HG03439 (cell line): ENCODE data around the gene SF3B2.

Experiments
- ATAC-seq: cut with Tn5 transposase; IDR thresholded peaks from one replicate; pipeline ENCODE4 v1.9.1; 2021; ENCODE audit warnings: mild to moderate bottlenecking, moderate library complexity; ENCODE audit not compliant: unreplicated experiment

Gene SF3B2

DNA sequence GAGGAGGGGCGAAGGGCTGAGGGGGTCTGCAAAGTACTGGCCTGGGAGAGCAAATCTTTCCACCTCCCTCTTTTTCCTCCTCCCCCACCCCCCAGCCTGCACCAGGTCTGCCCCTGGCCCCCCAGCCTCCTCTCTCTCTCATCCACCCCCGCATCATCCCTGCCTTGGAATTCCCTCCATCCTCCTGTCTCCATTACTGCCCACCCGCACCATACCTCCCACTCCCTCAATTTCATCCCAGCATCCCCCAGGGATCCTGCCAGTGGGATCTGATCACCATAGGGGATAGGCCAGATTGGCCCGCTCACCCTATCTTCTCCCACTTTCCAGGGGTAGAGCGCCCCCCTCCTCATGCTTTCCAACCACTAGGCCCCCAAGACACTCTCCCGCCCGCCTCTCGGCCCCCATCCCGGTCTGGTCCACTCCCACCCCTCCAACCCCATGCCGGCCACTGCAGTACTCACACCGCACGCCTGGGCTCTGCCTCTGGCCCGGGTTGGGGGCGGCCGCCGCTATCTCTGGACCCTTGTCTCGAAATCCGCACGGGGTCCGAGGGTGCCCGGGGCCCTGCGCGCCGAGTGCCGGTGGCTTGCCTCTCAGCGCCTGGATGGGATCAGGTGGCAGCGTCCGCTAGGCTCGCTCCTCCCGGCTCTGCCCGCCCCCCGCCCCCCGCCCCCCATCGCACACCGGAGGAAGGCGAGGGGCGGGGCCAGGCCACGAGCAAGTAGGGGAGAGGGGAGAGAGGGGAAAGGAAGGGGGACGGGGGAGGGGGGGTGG, 3.4 kb upstream of the SF3B2 start, which contains the start of gene GAL3ST3:
GAL3ST3 (minus strand) TSS at position 615 of the 777 bp plus-strand sequence. CDS start 3,746 bp downstream, outside the sequence.
- no peak for ATAC-seq

DNA sequence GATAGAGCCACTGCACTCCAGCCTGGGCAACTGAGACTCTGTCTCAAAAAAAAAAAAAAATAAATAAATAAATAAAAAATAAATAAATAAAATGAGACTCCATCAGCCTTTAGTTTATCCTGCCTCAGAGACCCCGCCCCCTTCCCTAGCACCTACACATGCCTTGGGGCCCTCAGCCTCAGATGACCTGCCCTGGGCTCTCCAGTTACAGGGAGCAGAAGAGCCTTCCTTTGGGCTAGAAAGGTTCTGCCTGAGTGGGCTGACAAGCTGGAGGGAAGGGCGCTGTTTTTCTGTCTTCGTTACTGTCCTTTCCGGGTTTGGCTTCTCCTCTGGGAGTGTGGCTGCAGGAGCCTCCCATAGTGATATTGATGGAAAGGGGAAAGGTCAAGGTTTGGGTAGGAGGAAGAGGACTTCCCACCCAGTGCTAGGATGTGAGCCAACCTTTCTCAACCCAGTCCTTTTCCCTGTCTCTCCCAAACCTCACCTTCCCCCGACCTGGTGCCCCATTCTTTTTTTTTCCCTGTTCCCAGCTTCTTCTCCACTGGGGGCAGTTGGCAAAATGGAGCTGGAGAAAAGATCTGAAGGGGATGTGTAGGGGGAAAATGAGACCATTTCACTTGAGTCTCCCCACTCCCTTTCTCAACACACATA, 1.5 kb upstream of the SF3B2 start:
- no peak for ATAC-seq

DNA sequence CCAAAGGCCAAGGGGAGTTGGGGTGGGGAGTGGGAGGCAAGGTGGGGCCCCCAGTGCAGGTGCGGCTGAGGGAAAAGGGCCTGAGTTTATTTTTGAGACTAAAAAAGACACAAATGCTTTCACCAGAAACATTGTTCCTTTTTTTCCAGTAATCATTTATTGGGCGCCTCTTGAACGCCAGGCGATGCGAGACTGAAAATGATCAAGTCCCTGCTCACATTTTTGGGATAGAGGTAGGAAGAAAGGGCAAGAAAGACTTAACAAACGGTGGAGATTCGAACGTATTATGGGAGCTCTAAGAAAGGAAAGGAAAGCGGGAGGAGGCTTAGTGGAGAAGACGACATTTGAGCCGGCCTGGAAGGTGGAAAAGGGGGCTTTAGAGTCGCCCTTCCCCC, 796 bp upstream of the SF3B2 start:
- no peak for ATAC-seq

DNA sequence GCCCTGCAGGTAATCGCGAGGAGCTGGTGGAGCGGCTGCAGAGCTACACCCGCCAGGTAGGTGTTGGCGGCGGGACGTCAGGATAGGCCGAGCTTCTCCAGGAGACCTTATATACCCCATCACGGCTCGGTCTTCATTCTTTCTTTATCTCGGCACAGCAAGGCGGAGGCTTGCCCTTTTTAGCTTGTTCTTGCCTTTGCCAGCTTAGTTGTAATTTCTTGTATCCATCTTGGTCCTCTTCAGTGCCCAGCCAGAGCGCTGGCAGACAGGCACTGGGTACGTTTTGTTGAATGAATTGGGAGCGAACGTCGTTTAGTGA, 459 bp downstream of the SF3B2 start:
- ATAC-seq = no peak

DNA sequence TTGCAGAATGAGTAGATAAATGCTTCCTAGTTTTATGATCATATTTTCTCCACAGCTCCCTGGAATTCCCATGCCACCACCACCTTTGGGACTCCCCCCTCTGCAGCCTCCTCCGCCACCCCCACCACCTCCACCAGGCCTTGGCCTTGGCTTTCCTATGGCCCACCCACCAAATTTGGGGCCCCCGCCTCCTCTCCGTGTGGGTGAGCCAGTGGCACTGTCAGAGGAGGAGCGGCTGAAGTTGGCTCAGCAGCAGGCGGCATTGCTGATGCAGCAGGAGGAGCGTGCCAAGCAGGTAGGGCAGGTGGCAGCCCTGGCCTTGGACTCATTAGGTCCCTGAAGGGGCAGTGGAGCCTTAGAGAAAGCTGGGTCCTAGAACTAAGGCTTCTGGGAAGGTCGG, 2.9 kb downstream of the SF3B2 start:
- no peak for ATAC-seq

DNA sequence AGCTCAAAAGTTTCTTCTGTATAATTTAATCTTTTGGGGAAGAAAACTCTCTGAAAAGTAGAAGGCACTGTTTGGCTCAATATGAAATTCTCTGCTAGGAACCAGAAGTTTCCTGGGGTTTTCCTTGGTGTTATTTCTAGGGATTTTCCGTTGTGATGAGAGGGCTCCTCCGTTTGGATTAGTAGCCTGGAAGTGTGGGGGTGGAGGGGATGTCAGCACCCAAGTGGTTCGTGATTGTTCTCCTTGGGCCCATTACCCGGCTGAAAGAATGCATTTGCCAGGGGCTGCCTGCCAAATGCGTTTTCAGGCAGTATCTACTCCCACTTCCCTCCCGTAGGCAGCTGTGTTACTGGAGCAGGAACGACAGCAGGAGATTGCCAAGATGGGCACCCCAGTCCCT, 4.3 kb downstream of the SF3B2 start:
- ATAC-seq = no peak

DNA sequence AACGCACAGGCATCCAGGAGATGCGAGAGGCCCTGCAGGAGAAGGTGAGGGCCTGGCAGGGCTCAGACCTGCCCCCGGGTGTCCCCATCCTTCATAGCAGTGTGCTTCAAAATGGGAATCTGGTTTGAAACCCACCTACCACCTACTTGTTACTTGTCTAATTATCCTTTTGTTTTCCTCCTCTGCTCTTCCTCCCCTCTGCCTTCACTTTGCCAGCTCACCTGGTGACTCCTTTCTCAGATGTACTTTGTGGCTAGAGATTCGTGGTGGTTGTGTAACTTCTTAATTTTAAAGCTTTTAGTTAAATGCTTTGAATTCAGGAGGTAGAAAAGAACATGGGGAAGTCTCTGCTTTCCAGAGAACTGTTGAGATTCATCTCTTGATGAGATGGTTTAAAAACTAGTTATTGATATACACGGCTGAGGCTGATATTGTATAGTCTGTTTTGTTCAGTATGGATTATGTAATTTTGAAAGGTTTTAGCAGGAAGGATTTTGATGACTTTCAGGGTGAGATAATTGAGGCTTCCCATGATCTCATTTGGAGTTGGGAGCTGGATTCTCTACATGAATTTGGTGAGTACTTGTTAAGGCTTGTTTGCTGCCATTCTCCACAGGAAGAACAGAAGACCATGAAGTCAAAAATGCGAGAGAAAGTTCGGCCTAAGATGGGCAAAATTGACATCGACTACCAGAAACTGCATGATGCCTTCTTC, 8.0 kb downstream of the SF3B2 start:
- ATAC-seq = no peak

DNA sequence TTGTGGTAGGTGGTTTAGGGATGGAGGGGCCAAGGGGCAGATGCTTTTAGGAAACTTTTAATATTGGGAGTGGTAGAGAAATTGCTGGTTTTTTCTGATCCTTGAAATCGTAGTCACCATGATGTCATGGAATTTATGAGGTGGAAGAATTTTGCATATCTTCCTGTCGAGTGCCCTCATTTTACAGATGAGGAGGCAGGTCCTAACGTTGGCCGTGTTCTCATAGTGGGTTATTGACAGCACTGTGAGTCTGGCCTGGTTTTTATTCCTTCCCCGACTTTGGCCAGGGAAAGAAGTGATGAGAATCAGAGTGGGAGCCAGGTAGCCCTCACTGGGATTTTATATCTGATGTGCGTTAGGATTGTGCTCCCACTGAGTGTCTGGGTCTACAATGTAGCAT, 9.1 kb downstream of the SF3B2 start:
- ATAC-seq = no peak

DNA sequence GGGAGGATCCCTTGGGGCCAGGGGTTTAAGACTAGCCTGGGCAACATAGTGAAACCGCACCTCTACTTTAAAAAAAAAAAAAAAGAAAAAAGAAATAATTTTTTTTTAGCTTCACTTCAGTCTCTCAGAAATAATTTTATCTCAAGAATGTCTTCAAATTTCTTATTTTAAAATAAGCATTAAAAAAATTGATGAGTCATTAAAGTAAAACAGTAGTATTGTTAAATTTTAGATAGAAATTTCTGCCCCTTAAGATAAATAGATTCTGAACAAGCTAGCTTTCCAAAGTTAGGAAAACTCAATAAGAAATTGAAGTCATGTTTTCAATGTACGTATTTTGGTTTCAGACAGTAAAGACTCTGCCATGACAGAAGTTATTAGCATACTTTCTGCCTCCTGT, 10.2 kb downstream of the SF3B2 start:
- no peak for ATAC-seq

DNA sequence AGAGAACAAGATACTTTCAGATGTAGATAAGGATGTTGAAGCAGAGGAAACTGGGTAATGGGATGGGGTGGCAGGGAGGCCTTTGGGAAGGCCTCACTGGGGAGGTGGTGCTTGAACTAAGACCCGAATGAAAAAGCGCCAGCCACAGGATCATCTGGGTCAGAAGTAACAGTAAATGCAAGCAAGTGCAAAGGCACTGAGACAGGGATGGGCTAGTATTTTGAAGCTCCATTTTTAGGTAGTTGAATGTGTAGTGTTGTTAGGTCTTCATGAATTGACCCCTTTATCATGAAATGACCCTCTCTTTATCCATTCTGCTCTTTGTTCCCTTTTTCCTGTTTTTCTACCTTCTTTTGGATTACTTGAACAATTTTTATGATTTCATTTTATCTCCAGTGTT, 11.7 kb downstream of the SF3B2 start:
- no peak for ATAC-seq

DNA sequence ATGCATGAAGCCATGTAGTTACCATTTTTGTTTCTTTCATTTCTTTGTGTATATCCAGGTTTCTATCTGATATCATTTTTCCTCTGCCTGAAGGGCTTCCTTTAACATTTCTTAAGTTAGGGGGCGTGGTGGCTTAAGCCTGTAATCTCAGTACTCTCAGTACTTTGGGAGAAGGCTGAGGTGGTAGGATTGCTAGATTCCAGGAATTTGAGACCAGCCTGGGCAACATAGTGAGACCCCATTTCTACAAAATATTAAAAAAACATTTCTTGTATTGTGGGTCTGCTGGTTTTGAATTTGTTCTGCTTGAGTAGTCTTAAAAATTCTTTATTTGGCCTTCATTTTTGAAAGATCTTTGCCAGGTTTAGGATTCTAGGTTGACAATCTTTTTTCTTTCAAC, 12.4 kb downstream of the SF3B2 start:
- ATAC-seq = no peak

DNA sequence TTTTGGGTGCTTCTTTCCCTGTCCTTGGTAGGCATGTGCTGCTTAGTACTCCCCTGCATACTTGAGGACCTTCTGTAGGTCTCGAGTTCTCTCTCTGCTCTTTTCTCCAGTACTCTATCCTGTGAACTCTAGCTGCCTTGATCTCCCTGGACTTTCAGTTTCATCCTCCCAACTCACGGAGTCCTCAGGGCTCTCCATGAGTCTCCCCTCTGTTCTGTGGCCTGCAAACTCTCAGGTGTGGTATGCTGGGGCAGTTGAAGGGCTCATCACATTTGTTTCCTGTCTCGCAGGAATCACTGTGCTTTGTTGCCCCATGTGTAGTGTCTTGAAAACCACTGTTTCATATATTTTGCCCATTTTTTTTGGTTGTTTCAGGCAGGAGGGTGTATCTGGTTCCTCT, 14.6 kb downstream of the SF3B2 start:
- no peak for ATAC-seq

DNA sequence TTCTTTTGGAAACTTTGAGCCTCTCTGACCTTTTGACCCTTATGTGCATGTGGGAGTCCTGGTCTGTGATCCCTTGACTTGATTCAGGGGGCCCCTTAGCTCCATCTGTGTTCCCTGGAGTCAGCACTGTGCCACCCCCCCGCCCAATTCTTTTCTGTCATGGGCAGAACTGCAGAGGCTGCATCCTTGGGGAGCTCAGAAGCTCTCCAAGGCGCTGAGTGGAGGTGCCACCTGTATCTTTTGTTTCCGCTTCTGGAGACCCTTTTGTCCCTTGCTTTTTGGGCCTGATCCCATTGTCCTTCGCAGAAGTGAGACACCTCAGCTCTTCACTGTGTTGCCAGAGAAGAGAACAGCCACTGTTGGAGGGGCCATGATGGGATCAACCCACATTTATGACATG, 15.5 kb downstream of the SF3B2 start:
- ATAC-seq = no peak

DNA sequence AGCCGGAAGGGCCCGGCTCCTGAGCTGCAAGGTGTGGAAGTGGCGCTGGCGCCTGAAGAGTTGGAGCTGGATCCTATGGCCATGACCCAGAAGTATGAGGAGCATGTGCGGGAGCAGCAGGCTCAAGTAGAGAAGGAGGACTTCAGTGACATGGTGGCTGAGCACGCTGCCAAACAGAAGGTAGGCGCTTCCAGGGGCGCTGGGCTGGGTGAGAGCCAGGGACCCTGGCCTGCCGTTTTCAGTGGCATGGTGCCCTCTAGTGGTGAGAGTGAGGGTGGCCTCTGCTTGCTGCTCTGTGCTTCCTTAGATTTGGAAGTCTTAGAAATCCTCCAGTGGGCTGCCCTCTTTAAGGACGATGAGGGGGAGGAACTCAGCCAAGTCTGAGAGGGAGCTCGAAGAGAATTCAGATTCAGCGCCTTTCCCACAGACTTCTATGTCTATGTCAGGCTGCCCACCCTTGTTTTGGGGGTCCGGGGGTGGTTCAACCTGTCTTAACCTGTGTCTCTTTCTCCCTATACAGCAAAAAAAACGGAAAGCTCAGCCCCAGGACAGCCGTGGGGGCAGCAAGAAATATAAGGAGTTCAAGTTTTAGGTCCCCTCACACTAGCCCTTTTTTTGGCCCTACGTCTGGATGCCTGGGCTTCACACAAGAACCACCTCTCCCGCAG, 16.1 kb downstream of the SF3B2 start:
- no peak for ATAC-seq

DNA sequence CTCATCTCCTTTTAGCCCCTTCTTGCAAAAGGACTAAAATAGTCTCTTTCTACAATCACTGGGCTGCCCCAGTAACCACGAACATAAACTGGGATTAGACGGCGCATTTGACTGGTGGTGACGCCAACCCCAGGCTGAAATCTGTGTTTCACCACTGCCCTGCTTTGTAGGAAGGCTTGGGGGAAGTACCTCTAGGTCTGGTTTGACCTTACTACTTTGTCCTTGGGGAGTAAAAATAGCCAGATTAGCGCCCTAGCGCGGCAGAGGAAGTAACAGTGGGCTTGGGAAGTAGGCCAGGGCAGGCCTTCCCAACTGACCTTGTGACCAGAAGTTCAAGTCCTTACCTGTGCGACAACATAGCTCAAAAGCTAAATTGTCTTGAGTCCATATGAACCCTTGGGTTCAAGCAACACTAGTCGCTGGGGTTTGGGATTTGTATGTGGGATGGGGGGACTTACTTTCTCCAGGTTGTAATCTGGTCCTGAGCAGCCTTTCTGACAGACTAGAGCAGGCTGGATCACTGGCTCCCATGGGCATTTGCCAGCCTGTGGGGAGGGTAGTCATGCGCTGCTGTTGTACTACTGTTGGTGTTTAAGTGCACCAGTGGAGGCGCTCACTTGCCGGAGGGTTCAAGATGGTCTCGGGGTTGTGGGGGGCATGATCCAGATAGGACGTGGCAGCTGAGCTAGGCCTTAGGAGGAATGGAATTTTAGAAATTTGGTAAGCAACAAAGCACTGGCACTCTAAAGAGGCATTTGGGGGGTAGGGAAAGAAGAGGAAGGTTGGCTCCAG, 17.0 kb downstream of the SF3B2 start:
- ATAC-seq = peak; percentile 5

DNA sequence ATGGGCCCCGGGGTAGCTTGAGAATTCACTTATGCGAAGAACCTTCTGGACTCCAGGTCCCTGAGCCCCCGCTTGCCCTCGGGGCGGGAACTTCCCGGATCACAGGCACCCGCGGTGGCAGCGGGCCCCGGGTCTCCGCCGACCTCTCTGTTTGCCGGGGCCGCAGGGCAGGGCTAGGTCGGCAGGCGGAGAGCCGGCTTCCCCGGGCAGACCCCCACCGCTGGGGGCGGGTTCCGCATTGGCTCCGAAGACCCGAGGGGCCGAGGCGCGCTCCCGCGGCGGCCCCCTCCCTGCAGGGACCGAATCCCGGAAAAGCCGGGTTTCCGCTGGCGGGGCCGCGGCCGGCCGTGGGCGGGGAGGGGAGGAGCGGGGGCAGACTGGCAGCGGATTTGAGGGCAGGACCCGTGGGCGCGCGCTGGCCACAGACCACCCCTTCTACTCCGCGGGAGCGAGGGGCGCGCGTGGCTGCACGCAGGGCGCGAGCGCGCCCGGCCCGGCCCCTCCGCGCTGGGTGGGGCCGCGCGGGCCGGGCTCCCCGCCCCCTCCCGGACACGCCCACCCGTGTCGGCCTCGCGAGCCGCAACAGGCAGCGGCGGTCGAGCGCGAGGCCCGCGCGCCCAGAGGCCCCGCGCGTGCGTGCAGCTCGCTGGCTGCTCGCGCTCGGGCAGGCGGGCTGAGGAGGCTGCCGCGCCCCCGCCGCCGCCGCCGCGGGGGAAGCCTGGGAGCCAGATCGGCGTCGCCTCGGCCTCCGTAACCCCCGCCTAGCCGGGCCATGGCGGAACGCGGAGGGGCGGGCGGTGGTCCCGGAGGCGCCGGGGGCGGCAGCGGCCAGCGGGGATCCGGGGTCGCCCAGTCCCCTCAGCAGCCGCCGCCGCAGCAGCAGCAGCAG, 17.8 kb downstream of the SF3B2 start, which contains the start of gene PACS1:
PACS1 (plus strand) TSS at position 558 of the 889 bp plus-strand sequence; CDS start at position 773, 215 bp downstream.
- peak; percentile 39 for ATAC-seq

DNA sequence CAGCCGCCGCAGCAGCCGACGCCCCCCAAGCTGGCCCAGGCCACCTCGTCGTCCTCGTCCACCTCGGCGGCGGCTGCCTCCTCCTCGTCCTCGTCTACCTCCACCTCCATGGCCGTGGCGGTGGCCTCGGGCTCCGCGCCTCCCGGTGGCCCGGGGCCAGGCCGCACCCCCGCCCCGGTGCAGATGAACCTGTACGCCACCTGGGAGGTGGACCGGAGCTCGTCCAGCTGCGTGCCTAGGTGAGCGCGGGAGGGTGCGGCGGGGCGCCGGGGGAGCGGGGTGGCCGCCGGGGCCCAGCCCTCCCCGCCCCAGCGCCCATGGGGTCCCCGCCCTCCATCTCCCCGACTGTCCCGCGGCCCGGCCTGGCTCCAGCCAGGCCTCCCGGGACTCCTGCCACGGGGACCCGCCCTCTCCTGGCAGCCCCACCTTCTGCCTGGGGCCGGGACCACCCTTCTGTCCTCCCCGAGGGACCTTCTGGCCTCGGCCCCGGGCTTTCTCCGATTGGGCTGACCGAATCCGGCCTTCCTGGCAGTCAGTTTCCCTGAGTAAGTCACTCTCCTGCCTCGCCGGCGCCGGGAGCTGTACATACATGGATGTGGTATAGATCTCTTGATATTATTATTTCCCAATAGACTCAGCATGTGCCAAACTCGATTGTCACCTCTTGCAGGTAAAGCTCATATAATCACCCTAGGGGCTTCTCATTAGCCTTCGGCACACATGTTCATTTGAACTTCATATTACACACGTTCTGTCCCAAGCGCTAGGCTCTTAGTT, 18.6 kb downstream of the SF3B2 start:
- ATAC-seq = peak; percentile 19

DNA sequence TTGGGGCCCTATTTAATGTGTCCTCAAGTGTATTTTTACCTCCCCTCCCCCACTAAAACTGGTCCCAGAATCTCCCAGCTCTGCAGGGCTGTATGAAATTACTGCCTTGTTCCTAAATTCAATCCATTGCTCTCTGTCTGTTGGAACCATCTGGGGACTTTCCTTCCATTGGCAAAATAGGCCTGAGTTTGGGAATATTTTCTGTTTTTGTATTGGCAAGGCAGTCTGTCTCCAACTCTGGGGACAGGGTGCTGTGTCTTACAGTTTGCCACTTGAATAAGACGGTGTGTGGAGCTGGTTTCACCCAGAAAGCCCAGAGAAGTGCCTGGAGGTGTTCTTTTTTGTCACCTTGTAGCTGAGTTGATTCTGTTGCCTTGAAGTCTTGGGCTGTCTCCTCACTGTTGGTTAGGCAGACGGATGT, 19.2 kb downstream of the SF3B2 start:
- no peak for ATAC-seq

DNA sequence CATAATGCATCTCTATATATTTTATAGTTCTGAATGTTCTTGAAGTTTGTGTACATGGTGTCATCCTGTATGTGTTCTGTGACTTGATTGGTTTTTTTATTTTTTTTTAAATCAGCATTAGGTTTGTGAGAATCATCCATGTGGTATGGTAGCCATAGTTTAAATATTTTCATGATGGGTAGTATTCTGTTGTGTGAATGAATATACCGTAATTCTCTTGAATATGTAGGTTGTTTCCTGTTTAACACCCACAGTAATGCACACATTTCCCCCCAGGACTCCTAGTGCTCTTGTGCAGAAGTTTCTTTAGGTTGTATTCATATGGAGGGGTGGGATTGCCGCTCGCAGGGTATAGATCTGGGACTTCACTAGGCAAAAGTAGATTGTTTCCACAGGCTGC, 19.9 kb downstream of the SF3B2 start:
- no peak for ATAC-seq
